SK-N-MC (cell line): ENCODE results near the gene COQ6.

ENCODE experiments used
- EZH2 ChIP-seq: fragments of 200-600 bp; sonication (generic); IDR thresholded peaks from one replicate; pipeline ENCODE4 v1.6.1; 2017; ENCODE audit warnings: antibody characterized with exemption
- FOXP2 ChIP-seq: optimal IDR thresholded peaks from 2 replicates; pipeline ENCODE3; 2011; ENCODE audit warnings: mild to moderate bottlenecking, moderate library complexity; ENCODE audit not compliant: insufficient read depth; ENCODE audit errors: extremely low read length, control extremely low read depth
- POLR2AphosphoS5 ChIP-seq: IDR thresholded peaks from 2 replicates; pipeline ENCODE4 v1.6.1; 2012; ENCODE audit warnings: mild to moderate bottlenecking, low read depth, low read length, borderline replicate concordance

- no peak for TF ChIP-seq POLR2AphosphoS5
- TF ChIP-seq FOXP2 = no peak
- no peak for TF ChIP-seq EZH2
These were observed 46.6 kb downstream of the COQ6 start for GRCh38 chr14:73996731-73997107.
